SJSA1 (cell line): ENCODE data around the gene CAPZA1. TPM values are rescaled to one million over a fixed set of nuclear protein-coding genes. Genes with fewer than 3 reads are reported as not detected.

ENCODE experiments used
- total RNA-seq: library from RNA; depleted of rRNA; stranded (reverse); fragments of >200 nt; shearing (Covaris generic); gene quantifications from 2 replicates; pipeline ENCODE4 v1.2.3, GENCODE V29; 2014; rRNA removed

Gene CAPZA1
- total RNA-seq, 1 experiment from 2014 or later = 301 TPM

Other genes with a start within 250 kb of the CAPZA1 start
- gene CTTNBP2NL, start 223.6 kb upstream of the CAPZA1 start, total RNA-seq = 13.0 and 15.9 TPM in 2 replicates
- gene WNT2B, start 110.9 kb upstream of the CAPZA1 start, total RNA-seq = 8.7 and 14.7 TPM in 2 replicates
- 15.0 and 28.4 TPM in 2 replicates for gene ST7L, start 691 bp upstream of the CAPZA1 start, total RNA-seq
- gene MOV10, start 54.8 kb downstream of the CAPZA1 start, total RNA-seq = 47.4 and 57.0 TPM in 2 replicates
- gene RHOC, start 87.3 kb downstream of the CAPZA1 start, total RNA-seq = 555 and 570 TPM in 2 replicates
- gene PPM1J, start 95.5 kb downstream of the CAPZA1 start, total RNA-seq = not detected in 2 replicates